GM23338 (cell line): ENCODE measurements around the gene DENND11.

Source experiments
- EZH2 ChIP-seq: fragments of 200-600 bp; sonication (generic); IDR thresholded peaks from one replicate; pipeline ENCODE4 v1.8.0; 2017; ENCODE audit warnings: antibody characterized with exemption, mild to moderate bottlenecking, low read depth; ENCODE audit not compliant: unreplicated experiment
- TF ChIP-seq, protein P1 (sequence below), 2 experiments: fragments of 200-600 bp in 1 of 2; sonication (generic) in 1 of 2; conservative IDR thresholded peaks; 2 replicates each; pipeline versions ENCODE4 v1.5.1 to v1.6.1; 2016 to 2017; ENCODE audit warnings: antibody characterized with exemption in 2 of 2, low read depth in 2 of 2, mild to moderate bottlenecking in 2 of 2, moderate library complexity in 1 of 2
- TF ChIP-seq, protein P2 (sequence below): IDR thresholded peaks from one replicate; pipeline ENCODE4 v1.6.1; 2018; ENCODE audit warnings: antibody characterized with exemption; ENCODE audit not compliant: unreplicated experiment

DNA sequence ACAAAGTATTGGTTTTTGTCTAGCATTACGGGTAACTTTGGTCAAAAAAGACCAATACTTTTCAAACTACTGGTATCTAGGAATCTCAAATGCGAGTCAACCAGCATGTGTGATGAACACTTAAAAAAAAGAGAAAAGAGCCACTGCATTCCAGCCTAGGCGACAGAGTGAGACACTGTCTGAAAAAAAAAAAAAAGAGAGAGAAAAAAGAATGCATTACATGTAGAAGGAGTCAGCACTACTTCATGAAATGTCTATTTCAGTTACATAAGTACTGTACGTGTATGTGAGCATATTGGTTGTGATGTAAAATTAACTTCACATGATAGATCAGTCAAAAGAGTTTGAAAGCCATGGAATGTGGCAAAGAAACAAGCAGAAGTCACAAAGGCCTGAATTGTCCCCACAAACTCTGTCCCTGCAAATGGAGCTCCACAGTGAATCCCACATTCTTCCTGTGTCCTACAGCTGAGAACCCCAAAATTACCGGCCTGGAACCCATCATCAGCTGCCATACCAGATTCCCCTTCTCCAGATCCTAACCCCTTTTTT is 1.6 kb downstream of the DENND11 start:
- TF ChIP-seq, protein P1, sequence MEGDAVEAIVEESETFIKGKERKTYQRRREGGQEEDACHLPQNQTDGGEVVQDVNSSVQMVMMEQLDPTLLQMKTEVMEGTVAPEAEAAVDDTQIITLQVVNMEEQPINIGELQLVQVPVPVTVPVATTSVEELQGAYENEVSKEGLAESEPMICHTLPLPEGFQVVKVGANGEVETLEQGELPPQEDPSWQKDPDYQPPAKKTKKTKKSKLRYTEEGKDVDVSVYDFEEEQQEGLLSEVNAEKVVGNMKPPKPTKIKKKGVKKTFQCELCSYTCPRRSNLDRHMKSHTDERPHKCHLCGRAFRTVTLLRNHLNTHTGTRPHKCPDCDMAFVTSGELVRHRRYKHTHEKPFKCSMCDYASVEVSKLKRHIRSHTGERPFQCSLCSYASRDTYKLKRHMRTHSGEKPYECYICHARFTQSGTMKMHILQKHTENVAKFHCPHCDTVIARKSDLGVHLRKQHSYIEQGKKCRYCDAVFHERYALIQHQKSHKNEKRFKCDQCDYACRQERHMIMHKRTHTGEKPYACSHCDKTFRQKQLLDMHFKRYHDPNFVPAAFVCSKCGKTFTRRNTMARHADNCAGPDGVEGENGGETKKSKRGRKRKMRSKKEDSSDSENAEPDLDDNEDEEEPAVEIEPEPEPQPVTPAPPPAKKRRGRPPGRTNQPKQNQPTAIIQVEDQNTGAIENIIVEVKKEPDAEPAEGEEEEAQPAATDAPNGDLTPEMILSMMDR (conservative IDR thresholded peaks at IDR 0.05; ENCODE audit: low read depth in 2 of 2): no peak
- TF ChIP-seq EZH2: no peak
- TF ChIP-seq, protein P2, sequence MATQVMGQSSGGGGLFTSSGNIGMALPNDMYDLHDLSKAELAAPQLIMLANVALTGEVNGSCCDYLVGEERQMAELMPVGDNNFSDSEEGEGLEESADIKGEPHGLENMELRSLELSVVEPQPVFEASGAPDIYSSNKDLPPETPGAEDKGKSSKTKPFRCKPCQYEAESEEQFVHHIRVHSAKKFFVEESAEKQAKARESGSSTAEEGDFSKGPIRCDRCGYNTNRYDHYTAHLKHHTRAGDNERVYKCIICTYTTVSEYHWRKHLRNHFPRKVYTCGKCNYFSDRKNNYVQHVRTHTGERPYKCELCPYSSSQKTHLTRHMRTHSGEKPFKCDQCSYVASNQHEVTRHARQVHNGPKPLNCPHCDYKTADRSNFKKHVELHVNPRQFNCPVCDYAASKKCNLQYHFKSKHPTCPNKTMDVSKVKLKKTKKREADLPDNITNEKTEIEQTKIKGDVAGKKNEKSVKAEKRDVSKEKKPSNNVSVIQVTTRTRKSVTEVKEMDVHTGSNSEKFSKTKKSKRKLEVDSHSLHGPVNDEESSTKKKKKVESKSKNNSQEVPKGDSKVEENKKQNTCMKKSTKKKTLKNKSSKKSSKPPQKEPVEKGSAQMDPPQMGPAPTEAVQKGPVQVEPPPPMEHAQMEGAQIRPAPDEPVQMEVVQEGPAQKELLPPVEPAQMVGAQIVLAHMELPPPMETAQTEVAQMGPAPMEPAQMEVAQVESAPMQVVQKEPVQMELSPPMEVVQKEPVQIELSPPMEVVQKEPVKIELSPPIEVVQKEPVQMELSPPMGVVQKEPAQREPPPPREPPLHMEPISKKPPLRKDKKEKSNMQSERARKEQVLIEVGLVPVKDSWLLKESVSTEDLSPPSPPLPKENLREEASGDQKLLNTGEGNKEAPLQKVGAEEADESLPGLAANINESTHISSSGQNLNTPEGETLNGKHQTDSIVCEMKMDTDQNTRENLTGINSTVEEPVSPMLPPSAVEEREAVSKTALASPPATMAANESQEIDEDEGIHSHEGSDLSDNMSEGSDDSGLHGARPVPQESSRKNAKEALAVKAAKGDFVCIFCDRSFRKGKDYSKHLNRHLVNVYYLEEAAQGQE: no peak
